Umbilical cord (tissue), 2 donors: ENCODE measurements around the gene NUDT1. TPM values are rescaled to one million over a fixed set of nuclear protein-coding genes. Genes with fewer than 3 reads are reported as not detected.

Experiments used
- DNase-seq: peaks from one replicate; pipeline ENCODE4 v3.0.0-alpha.2; 2015; ENCODE audit warnings: low spot score
- total RNA-seq: library from RNA; depleted of rRNA; stranded (reverse); fragments of >200 nt; gene quantifications from one replicate; pipeline ENCODE4 v1.2.3, GENCODE V29; 2014; ENCODE audit warnings: low replicate concordance; ENCODE audit not compliant: insufficient read depth

Gene NUDT1
- total RNA-seq, 1 donor from 2014 or later, result 2.2 TPM

- peak; percentile 62 for DNase-seq
Measured at GRCh38 chr7:2205036-2205780, 36.8 kb upstream of the NUDT1 start.

DNA sequence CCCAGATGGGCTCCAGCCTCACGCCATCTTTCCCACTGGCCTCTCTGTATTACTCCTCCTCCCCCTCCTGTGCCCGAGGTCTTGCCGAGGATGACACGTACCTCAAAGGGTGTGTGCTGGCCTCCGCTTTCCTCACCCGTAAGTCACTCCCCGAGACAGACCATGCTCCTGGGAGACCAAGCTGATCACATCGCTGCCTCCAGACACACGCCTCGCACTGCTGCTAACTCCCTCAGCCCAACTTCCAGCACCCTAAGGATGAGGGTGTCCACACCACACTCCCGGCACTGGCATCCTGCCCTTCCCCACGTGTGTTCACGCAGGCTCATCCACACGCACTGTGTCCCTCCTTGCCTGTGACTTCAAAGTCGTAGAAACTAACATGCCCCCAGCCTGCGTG is 33.3 kb upstream of the NUDT1 start:
- DNase-seq, result no peak

GRCh38 chr7:2209146-2209960 is 32.7 kb upstream of the NUDT1 start:
- DNase-seq, result peak; percentile 71

DNA sequence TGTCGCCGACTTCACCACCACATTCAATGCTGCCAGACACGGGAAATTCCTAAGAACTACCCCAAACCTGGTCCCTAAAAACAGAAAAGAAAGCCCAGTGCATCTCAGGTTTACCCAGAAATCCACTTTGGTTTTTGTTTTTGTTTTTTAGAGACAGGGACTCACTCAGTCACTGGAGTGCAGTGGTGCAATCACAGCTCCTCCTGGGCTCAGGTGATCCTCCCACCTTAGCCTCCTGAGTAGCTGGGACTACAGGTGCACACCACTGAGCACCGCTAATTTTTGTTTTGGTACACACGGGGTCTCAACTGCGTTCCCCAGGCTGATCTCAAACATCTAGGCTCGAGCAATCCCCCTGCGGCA is 32.1 kb upstream of the NUDT1 start:
- DNase-seq, result no peak

- no peak for DNase-seq
Measured at GRCh38 chr7:2210551-2211258, 31.3 kb upstream of the NUDT1 start.

GRCh38 chr7:2211259-2211880 is 30.7 kb upstream of the NUDT1 start:
- DNase-seq, result no peak

DNA sequence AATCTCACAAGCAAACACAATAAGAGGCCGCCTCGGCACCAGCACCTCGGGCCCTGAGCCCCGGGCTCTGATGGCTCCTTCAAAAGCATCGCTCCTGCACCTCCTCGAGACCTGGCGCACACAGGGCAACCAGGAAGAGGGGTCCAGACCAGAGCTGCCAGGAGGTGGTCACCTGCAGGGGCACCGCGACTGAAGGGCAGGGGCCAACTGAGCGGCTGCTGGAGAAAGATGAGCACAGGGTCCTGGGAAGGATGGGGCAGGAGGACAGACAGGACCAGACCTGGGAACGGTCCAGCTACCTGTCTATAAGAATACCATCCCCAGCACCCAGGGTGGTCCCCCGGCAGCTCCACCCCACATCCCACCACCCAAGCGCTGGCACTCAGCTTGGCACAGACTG is 30.1 kb upstream of the NUDT1 start:
- DNase-seq, result no peak

- no peak for DNase-seq
Measured at GRCh38 chr7:2212906-2213305, 29.1 kb upstream of the NUDT1 start.

DNA sequence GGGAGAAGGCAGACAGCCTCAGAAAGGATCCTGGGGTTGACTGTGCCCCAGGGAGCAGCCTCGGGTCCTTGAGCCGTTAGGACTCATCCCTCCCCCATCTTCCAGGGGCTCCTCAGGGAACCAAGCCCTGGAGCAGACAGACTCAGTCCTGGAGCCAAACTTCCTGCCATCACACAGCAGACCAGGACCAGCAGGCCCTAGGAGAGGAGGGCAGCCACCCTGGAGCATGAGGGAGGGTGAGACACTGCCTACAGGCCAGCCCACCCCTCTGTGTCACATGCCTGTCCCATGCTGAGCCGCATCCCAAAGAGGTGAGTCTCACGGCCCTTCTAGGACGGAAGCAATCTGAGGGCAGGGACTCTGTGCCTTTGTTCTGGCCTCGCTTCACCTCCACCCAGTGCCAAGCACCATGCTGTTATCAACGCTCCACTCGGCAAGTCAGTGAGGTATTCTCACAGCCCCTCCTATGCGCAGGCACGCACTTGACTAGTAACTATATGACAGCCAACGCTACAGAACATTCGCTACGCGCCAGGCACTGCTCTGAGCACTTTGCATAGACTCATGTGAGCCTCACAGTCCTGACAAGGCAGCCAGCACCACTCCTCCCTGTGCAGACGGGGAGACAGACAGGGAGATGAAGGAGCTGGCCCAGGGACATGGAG is 28.3 kb upstream of the NUDT1 start:
- DNase-seq, result no peak

- DNase-seq, result no peak
Measured at GRCh38 chr7:2214636-2215035, 27.4 kb upstream of the NUDT1 start.

DNA sequence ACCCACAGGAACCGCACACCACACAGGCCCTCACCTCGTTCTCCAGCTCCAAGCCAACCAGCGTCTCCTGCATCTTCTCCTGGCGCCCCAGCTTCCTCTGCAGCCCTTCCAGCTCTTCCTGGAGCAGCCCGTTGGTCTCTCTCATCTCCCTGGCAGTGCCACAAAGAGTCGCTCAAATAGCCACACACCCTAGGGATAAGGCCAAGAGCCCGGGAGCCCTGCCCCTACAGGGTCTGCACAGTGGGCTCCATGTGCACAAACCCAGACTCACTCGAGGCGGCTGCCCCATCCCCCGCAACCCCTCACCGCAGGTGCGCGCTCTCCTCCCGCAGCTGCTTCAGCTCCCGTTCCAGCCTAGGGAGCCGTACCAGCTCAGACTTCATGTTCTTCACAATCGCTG is 26.2 kb upstream of the NUDT1 start:
- no peak for DNase-seq

DNA sequence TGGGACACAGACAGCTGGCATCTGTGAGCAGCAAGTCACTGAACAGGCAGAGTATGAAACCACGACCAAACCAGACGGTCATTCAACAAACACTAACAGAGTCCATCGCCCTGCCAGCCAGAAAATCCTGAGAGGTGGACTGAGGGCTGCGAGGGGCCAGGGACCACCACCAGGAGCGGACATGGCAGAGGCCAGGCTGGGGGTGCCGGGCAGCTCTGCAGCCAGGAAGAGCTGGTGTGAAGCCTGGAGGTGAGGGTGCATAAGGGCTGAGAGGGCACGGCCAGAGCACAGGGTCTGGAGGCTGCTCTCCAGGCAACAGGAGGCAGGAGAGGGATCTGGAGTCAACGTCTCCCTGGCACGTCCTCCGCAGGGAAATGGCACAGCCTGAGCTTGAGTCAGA is 24.8 kb upstream of the NUDT1 start:
- DNase-seq, result no peak

GRCh38 chr7:2217716-2218443 is 24.1 kb upstream of the NUDT1 start:
- no peak for DNase-seq

DNA sequence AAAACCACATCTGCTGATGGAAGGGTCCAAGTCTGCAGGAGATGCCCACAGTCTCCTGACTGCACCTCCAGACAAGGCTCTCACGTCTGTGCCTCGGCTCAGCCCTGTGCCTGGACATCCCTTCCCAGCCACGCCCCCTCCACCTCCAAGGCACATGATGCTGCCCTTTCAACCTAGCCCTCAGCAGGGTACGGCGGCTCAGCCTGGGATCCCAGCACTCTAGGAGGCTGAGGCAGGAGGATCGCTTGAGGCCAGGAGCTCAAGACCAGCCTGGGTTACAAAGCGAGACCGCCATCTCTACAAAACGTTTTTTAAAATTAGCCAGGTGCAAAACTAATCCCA is 23.6 kb upstream of the NUDT1 start:
- DNase-seq, result no peak

DNA sequence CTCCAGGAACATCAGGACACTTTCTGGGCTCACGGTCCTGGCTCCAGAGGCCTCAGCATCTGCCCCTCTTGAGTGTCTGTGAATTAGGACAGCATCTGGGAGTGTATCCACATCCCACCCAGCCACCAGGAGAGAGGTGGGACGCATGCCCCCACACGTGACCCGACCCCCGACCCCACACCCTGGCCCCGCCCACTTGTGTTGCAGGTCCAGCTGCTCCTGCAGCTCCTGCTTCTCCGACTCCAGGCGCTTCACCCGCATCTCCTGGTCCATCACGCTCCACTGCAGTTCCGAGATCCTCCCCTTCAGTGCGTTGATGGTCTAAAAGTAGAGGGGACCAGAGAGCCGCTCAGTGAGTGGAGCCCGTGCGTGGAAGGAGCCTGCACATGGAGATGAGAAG is 22.9 kb upstream of the NUDT1 start:
- no peak for DNase-seq

GRCh38 chr7:2219606-2220005 is 22.4 kb upstream of the NUDT1 start:
- DNase-seq, result no peak

- no peak for DNase-seq
Measured at GRCh38 chr7:2220030-2220429, 22.0 kb upstream of the NUDT1 start.

- DNase-seq, result no peak
Measured at GRCh38 chr7:2220506-2220905, 21.5 kb upstream of the NUDT1 start.

GRCh38 chr7:2220954-2221353 is 21.1 kb upstream of the NUDT1 start:
- DNase-seq, result no peak

GRCh38 chr7:2222516-2222915 is 19.5 kb upstream of the NUDT1 start:
- no peak for DNase-seq

DNA sequence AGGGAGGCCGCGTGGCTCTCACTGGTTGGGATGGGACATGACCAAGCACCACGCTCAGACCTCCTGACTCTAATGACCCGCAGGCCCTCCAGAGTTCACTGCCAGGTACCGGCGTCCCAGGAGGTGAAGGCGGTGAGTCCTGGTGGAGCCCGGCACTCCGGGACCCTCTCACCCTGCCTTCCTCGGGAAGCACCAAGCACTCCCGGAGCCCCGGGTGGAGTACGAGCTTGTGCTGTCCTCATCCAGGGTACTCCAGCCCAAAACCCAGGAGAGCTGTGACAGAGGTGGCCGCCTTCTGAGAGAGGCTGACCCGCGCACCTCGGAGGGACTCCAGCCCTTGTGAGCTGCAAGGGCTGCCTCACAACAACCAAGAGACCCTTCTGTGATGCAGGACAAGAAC is 18.7 kb upstream of the NUDT1 start:
- DNase-seq, result no peak
